GM21723 (cell line): Measurements from ENCODE around the gene DHDDS.

Experiments
- ATAC-seq: cut with Tn5 transposase; IDR thresholded peaks from one replicate; pipeline ENCODE4 v1.9.1; 2021; ENCODE audit warnings: mild to moderate bottlenecking, moderate library complexity; ENCODE audit not compliant: unreplicated experiment

Gene DHDDS

DNA sequence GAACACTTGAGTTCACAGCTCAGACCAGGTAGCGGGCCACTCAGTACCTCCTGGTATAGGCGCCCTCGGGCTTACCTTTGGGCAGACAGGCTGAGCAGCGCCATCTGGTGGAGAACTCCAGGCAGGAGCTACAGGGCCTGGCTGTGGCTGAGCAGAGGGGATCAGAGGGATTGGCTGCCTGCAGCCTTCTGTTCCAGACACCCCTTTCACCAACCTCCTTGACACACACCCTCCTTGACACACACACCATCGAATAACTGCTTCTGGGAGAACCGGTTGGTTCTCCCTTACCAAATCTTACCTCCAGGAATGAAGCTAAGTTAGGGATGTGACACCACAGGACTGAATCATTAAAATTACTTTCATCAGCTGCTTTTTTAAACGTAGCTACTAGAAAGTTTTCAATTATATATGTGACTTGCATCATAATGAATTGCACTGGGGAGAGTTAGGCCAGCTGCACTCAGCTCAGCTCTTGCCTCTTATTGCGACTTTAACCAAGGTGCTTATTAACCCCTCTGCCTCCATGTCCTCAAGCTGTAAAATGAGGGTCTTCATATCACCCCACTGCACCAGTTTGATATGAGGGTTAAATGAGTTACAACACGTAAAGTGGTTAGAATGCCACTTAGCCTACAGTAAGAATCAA is 14.9 kb upstream of the DHDDS start:
- ATAC-seq: no peak

DNA sequence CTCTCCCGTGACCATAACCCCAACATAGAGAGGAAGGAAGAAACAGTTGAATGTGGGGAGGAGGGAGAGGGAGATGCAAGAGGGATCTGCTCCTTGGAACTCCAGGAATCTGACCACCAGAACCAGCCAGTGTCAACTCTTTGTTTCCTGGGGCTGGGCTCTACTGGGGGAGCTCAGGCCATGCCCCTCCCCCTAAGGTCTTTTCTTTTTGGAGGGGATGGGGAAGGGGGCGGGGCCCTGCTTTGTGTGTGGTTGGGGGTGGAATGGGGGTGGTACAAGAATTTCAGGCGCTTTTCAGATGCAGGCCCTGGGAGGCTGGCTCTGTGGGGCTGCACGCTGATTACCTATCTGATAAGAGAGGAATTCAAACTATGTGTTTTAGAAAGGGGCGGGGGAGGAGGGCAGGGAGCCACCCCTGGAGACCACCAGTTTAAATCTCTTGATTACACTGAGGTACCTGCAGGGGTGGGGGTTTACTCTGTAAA is 13.2 kb upstream of the DHDDS start:
- no peak for ATAC-seq

DNA sequence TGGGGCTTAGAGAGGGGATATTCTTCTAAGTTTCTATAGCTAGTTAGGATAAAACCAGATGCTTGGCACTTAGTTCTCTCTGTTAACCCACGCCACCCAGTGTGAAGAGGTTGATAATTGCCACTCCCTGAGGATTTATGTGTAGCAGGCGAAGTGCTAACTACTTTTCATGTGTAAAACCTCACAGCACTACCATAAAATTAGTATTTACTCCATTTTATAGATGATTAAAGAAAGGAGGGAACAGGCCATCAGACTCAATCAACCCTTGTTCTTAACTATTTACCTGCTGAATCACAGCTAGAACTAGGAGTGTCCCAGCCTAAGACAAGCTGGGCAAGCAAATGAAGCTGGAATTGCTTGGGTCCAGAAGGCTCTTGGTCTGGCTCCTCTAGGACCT is 12.6 kb upstream of the DHDDS start:
- ATAC-seq: no peak

DNA sequence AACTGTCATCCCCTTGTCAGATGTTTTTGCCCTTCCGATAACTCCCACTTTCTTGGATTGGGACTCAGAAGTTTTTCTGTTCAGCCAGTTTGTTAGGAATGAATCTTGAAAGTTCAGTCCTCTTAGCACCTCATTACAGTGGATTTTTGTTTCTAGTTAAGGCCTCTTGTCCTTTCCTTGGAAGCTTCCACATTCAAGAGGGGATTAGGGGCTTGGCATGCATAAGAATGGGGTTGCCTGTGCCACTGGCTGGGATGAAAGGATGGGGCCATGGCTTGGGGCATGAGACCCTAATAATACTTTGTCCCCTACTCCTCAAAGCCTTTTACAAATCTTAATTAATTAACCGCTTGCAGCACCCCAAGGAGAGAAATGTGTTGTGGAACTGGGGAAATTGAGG is 2.4 kb upstream of the DHDDS start:
- ATAC-seq: no peak

- no peak for ATAC-seq
Observed at GRCh38 chr1:26432793-26433192, 672 bp downstream of the DHDDS start.

DNA sequence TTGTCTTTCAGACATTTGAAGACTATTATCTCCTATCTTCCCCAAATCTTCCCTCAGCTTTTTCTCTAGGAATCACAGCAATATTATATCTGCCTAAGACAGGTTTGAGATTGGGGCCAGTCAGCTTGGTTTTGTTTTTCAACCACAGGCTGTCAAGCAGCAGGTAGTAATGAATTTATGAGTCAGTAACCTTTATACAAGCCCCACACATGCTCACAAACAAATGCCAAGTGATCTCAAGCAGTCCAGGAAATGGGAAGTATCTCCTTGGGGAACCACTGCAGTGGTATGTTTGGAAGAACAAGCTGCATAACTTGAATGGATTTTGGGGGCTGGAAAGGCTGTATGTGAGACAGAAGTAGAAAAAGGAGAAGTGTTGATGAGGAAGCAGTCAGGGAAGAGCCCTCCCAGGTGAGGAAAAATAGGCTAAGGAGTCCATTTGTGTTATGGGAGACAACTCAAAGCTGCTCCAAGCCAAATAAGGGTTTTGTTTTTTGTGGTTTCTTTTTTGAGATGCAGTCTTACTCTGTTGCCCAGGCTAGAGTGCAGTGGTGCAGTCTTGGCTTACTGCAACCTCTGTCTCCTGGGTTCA is 2.1 kb downstream of the DHDDS start:
- no peak for ATAC-seq

- no peak for ATAC-seq
Observed at GRCh38 chr1:26438041-26438440, 5.9 kb downstream of the DHDDS start.

GRCh38 chr1:26440259-26440658 is 8.1 kb downstream of the DHDDS start:
- ATAC-seq: no peak

- no peak for ATAC-seq
Observed at GRCh38 chr1:26449868-26450267, 17.7 kb downstream of the DHDDS start.

DNA sequence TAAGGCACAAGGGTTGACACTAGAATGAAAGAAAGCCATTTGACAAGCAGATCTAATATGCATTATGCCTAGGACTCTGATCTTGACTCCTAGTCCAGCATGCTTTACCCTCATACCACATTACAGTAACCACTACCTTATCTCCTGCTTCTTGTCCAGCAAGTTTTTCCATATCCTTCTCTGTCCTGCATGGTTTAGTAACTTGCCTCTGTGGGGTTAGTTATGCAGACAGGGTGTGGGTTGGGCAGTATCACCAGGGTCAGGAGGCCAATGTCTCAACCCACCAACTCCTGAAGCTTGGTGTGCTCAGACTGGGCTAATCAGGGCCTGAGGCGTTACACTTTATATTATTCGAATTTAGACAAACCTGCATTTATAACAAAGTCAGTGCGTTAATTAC is 18.8 kb downstream of the DHDDS start:
- ATAC-seq: no peak

GRCh38 chr1:26452459-26453183 is 20.5 kb downstream of the DHDDS start:
- no peak for ATAC-seq

DNA sequence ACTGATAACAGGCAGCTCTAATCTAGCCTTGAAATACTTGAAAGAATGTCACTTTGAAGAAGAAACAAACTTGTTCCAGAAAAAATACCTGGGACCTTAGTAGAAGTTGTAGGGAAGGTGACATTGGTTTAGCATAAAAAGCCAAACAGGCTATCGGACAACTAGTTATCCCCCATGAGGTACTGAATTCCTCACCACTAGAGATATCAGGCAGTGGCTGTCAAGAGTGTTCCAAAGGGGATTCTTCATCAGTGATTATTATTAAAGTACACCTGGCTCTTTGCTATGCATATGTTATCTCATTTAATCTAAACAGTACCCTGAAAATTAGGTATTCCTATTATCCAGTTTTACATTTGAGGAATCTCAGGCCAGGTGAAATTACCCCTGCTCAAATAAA is 27.0 kb downstream of the DHDDS start:
- ATAC-seq: no peak

DNA sequence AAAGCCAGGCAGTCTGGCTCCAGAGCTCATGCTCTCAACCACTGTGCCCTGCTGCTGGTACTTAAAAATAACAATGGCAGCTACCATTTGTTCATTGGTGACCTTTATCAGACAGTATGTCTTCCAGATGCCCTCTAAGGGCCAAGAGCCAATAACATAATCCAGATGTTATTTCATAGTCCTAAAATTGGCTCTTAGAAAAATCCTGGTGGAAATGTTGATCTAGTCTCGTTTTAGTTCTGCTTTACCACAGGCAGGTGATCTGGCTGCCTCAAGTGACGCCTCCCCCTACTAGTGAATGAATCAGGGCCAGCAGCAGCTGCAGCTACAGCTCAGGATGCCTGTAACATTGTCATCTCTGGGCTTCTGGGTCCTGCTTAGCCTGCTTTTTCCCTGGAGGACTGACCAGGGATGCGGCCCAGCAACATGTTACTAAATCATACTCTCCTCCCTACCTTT is 27.5 kb downstream of the DHDDS start:
- no peak for ATAC-seq

- ATAC-seq: no peak
Observed at GRCh38 chr1:26468911-26469310, 36.8 kb downstream of the DHDDS start.

GRCh38 chr1:26469558-26469957 is 37.4 kb downstream of the DHDDS start:
- ATAC-seq: no peak

DNA sequence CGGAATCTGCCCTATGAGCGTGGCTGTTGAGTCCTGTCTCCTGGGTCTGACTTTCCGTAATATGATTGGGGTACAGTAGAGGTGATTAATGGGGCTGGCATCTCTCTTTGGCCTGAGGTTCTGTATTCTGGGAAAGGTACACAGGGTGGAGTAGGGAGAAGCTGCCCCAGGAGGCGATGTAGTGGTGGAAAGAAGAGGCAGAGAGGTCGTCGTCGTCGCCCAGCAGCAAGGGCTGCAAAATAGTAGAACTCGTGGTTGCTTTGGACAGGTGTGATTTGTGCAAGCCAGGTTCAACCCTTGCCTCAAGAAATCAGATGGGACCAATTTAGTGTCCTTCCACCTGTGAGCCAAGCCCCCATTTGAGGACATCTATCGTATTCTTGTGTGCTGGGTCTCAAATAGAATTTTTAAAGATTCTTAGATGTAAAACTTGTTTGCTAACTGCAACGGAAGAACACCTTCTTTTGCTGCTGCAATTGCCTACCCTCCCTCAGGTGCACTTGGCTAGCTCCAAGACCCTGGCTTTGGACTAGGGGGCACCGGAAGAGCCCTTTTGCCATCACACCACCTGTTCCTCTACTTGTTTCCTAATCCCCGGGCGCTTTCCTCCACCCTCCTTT is 38.9 kb downstream of the DHDDS start:
- ATAC-seq: no peak

DNA sequence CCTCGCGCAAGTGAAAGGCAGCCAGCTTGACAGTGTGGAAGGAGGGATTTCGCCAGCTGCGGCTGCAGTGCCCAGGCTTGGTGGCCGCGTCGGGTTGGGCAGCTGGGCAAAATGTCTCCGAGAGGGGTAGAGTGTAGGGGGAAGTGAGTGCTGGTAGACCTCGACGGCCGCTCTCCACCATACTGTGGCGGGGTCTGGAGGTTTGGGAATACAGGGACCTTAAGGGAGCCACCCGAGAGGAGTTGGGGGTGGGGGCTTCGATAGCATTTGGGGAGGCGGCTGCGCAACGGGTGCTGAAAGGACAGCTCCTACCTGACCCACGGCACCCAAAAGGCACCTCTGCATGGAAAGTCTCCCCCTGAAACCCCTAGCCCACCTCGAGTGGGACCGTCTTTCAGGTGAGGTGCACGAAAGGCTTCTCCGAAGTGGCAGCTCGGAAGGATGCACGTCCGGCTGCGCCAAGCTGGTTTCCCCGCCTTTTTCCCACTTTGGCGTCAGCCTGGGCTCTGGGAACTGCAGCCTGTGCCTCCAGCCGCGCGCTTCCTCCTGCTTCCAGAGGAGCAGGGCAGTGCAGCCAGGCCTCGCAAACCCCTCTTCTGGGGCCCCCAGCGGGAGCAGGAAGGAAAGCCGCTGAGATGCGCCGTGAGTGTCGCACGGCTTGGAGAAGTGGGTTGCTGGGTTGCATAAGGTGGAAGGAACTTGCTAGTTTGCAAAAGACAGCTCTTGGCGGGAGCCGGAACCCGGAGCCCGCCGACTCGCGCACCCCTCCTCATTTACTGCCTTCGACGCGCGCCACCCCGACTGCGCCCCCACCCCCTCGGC is 39.6 kb downstream of the DHDDS start:
- ATAC-seq: peak; percentile 24

GRCh38 chr1:26472320-26472900 is 40.3 kb downstream of the DHDDS start, which contains the start of gene HMGN2:
Gene HMGN2, plus strand, starts transcription at chr1:26472440. Its CDS starts 173 bp downstream, at chr1:26472613.
- ATAC-seq: peak; percentile 56

- peak; percentile 66 for ATAC-seq
Observed at GRCh38 chr1:26472901-26473845, 41.1 kb downstream of the DHDDS start.
